HepG2 (cell line): ENCODE results near the gene DSC2.

Source experiments
- HCFC1 ChIP-seq: fragments of 150-350 bp; IDR thresholded peaks from 2 replicates; pipeline ENCODE4 v1.6.1; 2014; ENCODE audit warnings: low read depth, low read length
- TF ChIP-seq, protein P1 (sequence below): sonication (generic); formaldehyde crosslinking; IDR thresholded peaks from 2 replicates; pipeline ENCODE4 v1.5.0; 2020; ENCODE audit warnings: mild to moderate bottlenecking, missing genetic modification reagents, moderate library complexity

DNA sequence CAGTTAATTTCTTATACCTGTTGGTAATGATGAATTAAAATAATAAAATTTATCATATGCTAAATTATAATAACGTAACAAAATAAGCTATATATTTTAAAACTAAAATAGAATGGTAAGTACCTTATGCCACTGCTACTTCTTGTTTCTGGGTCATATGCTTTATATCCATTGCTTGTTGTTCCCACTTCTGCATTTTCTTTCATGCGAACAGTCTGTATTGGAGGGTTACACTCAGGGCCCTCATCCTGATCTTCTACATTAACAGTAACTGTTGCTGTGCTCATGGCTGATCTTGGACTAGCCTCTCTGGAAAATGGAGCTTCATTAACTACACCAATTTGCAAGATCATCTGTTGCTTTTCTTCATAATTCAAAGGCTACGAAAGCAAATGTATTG is 22.2 kb downstream of the DSC2 start:
- TF ChIP-seq, protein P1, sequence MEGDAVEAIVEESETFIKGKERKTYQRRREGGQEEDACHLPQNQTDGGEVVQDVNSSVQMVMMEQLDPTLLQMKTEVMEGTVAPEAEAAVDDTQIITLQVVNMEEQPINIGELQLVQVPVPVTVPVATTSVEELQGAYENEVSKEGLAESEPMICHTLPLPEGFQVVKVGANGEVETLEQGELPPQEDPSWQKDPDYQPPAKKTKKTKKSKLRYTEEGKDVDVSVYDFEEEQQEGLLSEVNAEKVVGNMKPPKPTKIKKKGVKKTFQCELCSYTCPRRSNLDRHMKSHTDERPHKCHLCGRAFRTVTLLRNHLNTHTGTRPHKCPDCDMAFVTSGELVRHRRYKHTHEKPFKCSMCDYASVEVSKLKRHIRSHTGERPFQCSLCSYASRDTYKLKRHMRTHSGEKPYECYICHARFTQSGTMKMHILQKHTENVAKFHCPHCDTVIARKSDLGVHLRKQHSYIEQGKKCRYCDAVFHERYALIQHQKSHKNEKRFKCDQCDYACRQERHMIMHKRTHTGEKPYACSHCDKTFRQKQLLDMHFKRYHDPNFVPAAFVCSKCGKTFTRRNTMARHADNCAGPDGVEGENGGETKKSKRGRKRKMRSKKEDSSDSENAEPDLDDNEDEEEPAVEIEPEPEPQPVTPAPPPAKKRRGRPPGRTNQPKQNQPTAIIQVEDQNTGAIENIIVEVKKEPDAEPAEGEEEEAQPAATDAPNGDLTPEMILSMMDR, result no peak
- TF ChIP-seq HCFC1, result no peak
